ENCODE data around the gene MOCS1. TPM values are rescaled to one million over a fixed set of nuclear protein-coding genes. Genes with fewer than 3 reads are reported as not detected.

MOCS1 gene
- polyA plus RNA-seq, 1 of the 3 experiments (the other 2 are of a cell fraction): 4.2 TPM

GRCh38 chr6:39934131-39934757 is at the start of gene MOCS1 (continued):
- TF ChIP-seq JUND (IDR thresholded peaks at IDR 0.05): no peak
- no peak for TF ChIP-seq TCF12 (IDR thresholded peaks at IDR 0.05)
- no peak for TF ChIP-seq RXRA (IDR thresholded peaks at IDR 0.05; ENCODE audit: borderline replicate concordance, low read depth)
- TF ChIP-seq EZH2phosphoT487 (IDR thresholded peaks at IDR 0.05; ENCODE audit: borderline replicate concordance, low read depth): no peak

DNA sequence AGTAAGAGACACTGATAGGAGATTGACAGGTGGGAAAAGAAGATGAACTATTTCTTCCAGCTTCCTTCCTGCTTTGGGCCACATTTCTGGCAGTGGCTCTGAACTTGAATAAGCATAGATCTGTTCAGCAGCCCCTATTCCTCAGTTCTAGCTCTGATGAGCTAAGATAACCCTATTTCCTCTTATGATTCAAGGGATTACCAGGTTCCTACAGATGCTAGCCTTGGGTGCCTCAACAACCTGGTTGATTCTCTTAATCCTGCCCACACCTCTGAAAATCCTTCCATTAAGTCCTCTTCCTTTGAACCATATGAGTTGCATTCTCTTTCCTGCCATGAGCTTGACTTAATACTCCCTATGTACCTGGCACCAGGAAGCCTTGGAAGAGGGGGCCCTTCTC is 49.8 kb upstream of the MOCS1 start:
- H3K4me1 ChIP-seq (ENCODE audit: control insufficient read depth in 1 of 2, insufficient read depth in 2 of 2, low read depth in 1 of 2, low read length in 1 of 2): no peaks in the 10 kb centered on the region
- no peaks in the 10 kb centered on the region for H3K9me2 ChIP-seq
- H3K9me3 ChIP-seq: no peaks in the 10 kb centered on the region
- H3K36me3 ChIP-seq (replicated peaks in 1 of 2; ENCODE audit: control insufficient read depth in 1 of 2, insufficient read depth in 2 of 2, low read length in 1 of 2): no peaks in the 10 kb centered on the region
- no peak overlapping the region for H3K4me3 ChIP-seq (ENCODE audit: low read depth in 2 of 2, low read length in 1 of 2)
- H3F3A ChIP-seq (replicated peaks; ENCODE audit: insufficient read depth): no peaks in the 10 kb centered on the region
- no peak overlapping the region for H3K9ac ChIP-seq
- no peaks in the 10 kb centered on the region for H4K20me1 ChIP-seq (ENCODE audit: insufficient read depth)
- no peaks in the 10 kb centered on the region for H3K79me2 ChIP-seq (ENCODE audit: insufficient read depth)
- CTCF ChIA-PET: interaction anchor here (0.7 to 2.0 kb wide), 4 partner anchors 316 to 928 kb away, joined by 3 to 8 read pairs (median 6); partner anchors contain the start of gene LRFN2
- TF ChIP-seq ELF1 (IDR thresholded peaks at IDR 0.05) (no peak), POLR2AphosphoS5 (IDR thresholded peaks at IDR 0.05; ENCODE audit: low read depth, low read length) (no peak), GABPA (IDR thresholded peaks at IDR 0.05; ENCODE audit: low read depth) (no peak), TEAD4 (IDR thresholded peaks at IDR 0.05; ENCODE audit: borderline replicate concordance, insufficient read depth) (no peak), FOXJ3 (CRISPR knock-in tag; IDR thresholded peaks at IDR 0.05) (no peak), SIN3A (IDR thresholded peaks at IDR 0.05; ENCODE audit: borderline replicate concordance, low read depth, low read length) (no peak), MEF2A (IDR thresholded peaks at IDR 0.05; ENCODE audit: borderline replicate concordance, low read depth) (no peak)
- TF ChIP-seq, protein P1, sequence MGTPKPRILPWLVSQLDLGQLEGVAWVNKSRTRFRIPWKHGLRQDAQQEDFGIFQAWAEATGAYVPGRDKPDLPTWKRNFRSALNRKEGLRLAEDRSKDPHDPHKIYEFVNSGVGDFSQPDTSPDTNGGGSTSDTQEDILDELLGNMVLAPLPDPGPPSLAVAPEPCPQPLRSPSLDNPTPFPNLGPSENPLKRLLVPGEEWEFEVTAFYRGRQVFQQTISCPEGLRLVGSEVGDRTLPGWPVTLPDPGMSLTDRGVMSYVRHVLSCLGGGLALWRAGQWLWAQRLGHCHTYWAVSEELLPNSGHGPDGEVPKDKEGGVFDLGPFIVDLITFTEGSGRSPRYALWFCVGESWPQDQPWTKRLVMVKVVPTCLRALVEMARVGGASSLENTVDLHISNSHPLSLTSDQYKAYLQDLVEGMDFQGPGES (IDR thresholded peaks at IDR 0.05; ENCODE audit: low read depth, low read length): no peak
- TF ChIP-seq, protein P2, sequence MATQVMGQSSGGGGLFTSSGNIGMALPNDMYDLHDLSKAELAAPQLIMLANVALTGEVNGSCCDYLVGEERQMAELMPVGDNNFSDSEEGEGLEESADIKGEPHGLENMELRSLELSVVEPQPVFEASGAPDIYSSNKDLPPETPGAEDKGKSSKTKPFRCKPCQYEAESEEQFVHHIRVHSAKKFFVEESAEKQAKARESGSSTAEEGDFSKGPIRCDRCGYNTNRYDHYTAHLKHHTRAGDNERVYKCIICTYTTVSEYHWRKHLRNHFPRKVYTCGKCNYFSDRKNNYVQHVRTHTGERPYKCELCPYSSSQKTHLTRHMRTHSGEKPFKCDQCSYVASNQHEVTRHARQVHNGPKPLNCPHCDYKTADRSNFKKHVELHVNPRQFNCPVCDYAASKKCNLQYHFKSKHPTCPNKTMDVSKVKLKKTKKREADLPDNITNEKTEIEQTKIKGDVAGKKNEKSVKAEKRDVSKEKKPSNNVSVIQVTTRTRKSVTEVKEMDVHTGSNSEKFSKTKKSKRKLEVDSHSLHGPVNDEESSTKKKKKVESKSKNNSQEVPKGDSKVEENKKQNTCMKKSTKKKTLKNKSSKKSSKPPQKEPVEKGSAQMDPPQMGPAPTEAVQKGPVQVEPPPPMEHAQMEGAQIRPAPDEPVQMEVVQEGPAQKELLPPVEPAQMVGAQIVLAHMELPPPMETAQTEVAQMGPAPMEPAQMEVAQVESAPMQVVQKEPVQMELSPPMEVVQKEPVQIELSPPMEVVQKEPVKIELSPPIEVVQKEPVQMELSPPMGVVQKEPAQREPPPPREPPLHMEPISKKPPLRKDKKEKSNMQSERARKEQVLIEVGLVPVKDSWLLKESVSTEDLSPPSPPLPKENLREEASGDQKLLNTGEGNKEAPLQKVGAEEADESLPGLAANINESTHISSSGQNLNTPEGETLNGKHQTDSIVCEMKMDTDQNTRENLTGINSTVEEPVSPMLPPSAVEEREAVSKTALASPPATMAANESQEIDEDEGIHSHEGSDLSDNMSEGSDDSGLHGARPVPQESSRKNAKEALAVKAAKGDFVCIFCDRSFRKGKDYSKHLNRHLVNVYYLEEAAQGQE (IDR thresholded peaks at IDR 0.05; ENCODE audit: low read depth, low read length): no peak
- no peak for DNase-seq
- no peak overlapping the region for H2AFZ ChIP-seq (ENCODE audit: low read depth)
- no peak overlapping the region for H3K4me2 ChIP-seq
- POLR2A ChIA-PET: no interaction called here
- no peaks in the 10 kb centered on the region for H3K27me3 ChIP-seq (ENCODE audit: insufficient read depth)
- H3K27ac ChIP-seq (ENCODE audit: low read depth in 2 of 2, low read length in 1 of 2): no peak overlapping the region

Measured in SK-N-SH (cell line).